ENCODE results near the gene SLC4A11. TPM values are rescaled to one million over a fixed set of nuclear protein-coding genes. Genes with fewer than 3 reads are reported as not detected.
A peak's percentile ranks its signal among the peaks of the same experiment; 100 is the strongest.

SLC4A11 gene
- total RNA-seq, 4 donors from 2014 or later: 7.2 to 24.7 (median 17.7) TPM

DNA sequence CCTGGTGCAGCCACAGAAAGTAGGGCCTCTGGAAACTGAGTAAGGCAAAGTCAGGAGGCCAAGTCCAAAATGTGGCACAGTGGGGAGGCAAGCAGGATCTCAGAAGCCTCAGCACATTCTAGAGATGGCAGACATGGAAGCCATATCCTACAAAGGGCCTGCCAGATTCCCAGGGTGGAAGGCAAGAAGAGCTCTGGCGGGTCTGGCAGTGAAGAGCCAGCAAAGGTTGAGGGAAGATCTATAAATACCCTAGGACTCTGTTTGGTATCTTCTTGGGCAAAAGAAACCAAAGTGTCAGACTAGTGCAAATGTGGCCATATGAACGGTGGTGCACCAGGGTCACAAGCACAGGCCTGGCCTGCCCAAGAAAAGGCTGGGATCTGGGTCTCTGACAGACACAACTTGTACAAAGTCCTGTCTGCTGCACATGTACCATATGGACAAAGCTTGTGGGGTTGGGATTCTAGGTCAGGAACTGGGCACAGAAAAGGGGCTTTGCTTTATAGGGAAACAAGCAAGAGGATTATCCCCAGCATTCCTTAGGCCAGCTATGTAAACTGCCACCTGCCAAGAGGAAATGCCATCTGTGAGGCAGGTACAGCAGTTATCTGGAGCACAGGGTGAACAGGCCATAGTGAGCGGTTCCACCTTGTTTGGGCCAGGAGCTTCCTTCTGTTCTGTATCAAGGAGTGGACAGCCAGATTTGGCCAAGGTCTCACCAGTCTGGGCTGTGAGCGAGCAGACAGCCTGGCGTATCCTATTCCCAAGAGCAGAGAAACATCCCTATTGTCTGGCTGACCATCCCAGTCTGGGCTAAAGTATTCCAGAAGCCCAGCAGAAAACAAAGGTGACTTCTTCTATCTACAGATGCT, 36.3 kb upstream of the SLC4A11 start:
- no peaks in the 10 kb centered on the region for H3K27me3 ChIP-seq
- 79 to 84% methylated on average over 5 of the region's 5 CpGs for WGBS, 2 donors

DNA sequence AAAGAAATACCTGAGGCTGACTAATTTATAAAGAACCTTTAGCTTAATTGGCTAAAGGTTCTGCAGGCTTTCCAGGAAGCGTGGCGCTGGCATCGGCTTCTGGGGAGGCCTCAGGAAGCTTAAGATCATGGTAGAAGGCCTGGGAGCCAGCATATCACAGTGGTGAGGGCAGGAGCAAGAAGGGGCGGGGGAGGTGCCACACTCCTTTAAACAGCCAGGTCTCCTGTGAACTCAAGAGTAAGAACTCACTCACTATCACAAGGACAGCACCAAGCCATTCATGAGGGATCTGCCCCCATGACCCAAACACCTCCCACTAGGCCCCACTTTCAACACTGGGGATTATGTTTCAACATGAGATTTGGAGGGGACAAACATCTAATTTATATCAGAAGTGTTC, 34.4 kb upstream of the SLC4A11 start:
- peaks cover 0 to 17% (median 0%) of the 10 kb centered on the region in 3 donors for H3K4me1 ChIP-seq
- no peaks in the 10 kb centered on the region for H3K27me3 ChIP-seq
- H3K36me3 ChIP-seq: peaks cover 16 to 93% (median 26%) of the 10 kb centered on the region in 3 donors
- 57 to 72% methylated on average over 3 to 4 of the region's 4 CpGs for WGBS, 2 donors
- no peaks in the 10 kb centered on the region for H3K9me3 ChIP-seq
- no peak overlapping the region for H3K27ac ChIP-seq
- no peak for TF ChIP-seq POLR2A (IDR thresholded peaks at IDR 0.05)
- TF ChIP-seq, protein P1, sequence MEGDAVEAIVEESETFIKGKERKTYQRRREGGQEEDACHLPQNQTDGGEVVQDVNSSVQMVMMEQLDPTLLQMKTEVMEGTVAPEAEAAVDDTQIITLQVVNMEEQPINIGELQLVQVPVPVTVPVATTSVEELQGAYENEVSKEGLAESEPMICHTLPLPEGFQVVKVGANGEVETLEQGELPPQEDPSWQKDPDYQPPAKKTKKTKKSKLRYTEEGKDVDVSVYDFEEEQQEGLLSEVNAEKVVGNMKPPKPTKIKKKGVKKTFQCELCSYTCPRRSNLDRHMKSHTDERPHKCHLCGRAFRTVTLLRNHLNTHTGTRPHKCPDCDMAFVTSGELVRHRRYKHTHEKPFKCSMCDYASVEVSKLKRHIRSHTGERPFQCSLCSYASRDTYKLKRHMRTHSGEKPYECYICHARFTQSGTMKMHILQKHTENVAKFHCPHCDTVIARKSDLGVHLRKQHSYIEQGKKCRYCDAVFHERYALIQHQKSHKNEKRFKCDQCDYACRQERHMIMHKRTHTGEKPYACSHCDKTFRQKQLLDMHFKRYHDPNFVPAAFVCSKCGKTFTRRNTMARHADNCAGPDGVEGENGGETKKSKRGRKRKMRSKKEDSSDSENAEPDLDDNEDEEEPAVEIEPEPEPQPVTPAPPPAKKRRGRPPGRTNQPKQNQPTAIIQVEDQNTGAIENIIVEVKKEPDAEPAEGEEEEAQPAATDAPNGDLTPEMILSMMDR (IDR thresholded peaks at IDR 0.05): no peak
- DNase-seq: no peak
- intact Hi-C loops (cut with DNase I): no loop called here
- no peak overlapping the region for H3K4me3 ChIP-seq

More for the DNA sequence above, 36.3 kb upstream of the SLC4A11 start:
- Histone ChIP-seq H3K27ac (peak overlapping the region in 1 of 4 donors; percentile 10), H3K4me1 (peaks cover 0 to 17% (median 0%) of the 10 kb centered on the region in 3 donors), H3K36me3 (peaks cover 19 to 93% (median 22%) of the 10 kb centered on the region in 3 donors), H3K9me3 (no peaks in the 10 kb centered on the region), H3K4me3 (no peak overlapping the region)
- intact Hi-C loops (cut with DNase I): no loop called here
- no peak for DNase-seq
- TF ChIP-seq, protein P1 (IDR thresholded peaks at IDR 0.05): no peak
- no peak for TF ChIP-seq POLR2A (IDR thresholded peaks at IDR 0.05)

- no peak for DNase-seq
- H3K27me3 ChIP-seq: no peaks in the 10 kb centered on the region
- intact Hi-C loops (cut with DNase I): no loop called here
- no peak overlapping the region for H3K4me3 ChIP-seq
- TF ChIP-seq, protein P1 (IDR thresholded peaks at IDR 0.05): no peak
- TF ChIP-seq POLR2A (IDR thresholded peaks at IDR 0.05): no peak
- H3K36me3 ChIP-seq: peaks cover 10 to 92% (median 13%) of the 10 kb centered on the region in 3 donors
- no peaks in the 10 kb centered on the region for H3K9me3 ChIP-seq
- H3K4me1 ChIP-seq: no peaks in the 10 kb centered on the region
- no peak overlapping the region for H3K27ac ChIP-seq
- 84 to 99% methylated on average over 2 to 4 of the region's 4 CpGs for WGBS, 2 donors
Measured at GRCh38 chr20:3270051-3270450, 31.1 kb upstream of the SLC4A11 start.

DNA sequence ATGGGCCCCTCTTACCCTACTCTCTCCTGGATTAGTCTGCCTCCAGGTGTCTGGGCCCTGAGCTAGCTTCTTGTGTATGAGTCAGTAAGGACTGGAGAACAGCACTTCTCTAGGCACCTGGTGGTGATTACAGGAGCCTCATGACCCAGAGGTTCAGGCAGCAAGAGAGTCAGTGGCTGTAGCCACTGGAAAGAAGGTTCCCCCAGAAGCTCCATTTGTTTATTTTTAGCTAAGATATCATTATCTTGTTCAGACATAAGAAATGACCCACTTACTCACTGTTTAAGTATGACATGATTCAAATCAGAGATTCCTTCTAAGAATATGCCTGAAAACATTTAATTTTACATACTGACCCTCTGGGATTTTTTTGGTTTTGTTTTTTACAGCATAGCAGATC, 23.6 kb upstream of the SLC4A11 start:
- DNase-seq: no peak
- H3K4me3 ChIP-seq: no peak overlapping the region
- no peak overlapping the region for H3K27ac ChIP-seq
- no peaks in the 10 kb centered on the region for H3K9me3 ChIP-seq
- peaks cover 11 to 96% (median 24%) of the 10 kb centered on the region in 3 donors for H3K36me3 ChIP-seq
- TF ChIP-seq POLR2A (IDR thresholded peaks at IDR 0.05): no peak
- TF ChIP-seq, protein P1 (IDR thresholded peaks at IDR 0.05): no peak
- H3K4me1 ChIP-seq: no peaks in the 10 kb centered on the region
- H3K27me3 ChIP-seq: no peaks in the 10 kb centered on the region
- intact Hi-C loops (cut with DNase I): no loop called here

DNA sequence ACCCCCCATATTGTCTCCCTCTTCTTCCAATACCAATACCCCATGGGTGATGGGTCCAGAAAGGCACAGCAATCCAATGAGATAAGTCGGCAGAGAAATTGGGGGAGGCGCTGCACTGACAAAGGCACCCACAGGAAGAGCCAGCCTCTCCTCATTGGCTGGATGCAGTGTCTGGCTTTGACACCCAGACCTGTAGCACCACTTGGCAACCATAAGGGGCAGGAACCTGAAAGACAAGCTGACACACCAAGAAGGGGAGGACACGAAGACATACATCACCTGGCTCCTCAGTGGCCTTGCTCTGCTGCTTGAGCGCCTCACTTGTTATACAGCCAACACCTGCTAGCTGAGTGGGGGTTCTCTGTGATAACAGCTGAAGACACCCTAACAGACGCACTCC, 19.4 kb upstream of the SLC4A11 start:
- Histone ChIP-seq H3K4me1 (no peaks in the 10 kb centered on the region), H3K27ac (no peak overlapping the region), H3K36me3 (peaks cover 20 to 98% (median 30%) of the 10 kb centered on the region in 3 donors), H3K27me3 (no peaks in the 10 kb centered on the region), H3K4me3 (no peak overlapping the region), H3K9me3 (no peaks in the 10 kb centered on the region)
- no peak for DNase-seq
- intact Hi-C loops (cut with DNase I): no loop called here
- TF ChIP-seq POLR2A (IDR thresholded peaks at IDR 0.05): no peak
- TF ChIP-seq, protein P1 (IDR thresholded peaks at IDR 0.05): no peak
- 85 to 88% methylated on average over 4 of the region's 5 CpGs for WGBS, 2 donors

Data from esophagus squamous epithelium (tissue), 5 donors.